HepG2 (cell line): ENCODE measurements around the gene DGAT2. TPM values are rescaled to one million over a fixed set of nuclear protein-coding genes. Genes with fewer than 3 reads are reported as not detected.

ENCODE experiments used
- FOXJ3 ChIP-seq: sonication (generic); formaldehyde crosslinking; IDR thresholded peaks from 2 replicates; pipeline ENCODE4 v1.4.0; 2020; ENCODE audit warnings: missing genetic modification reagents, mild to moderate bottlenecking, borderline replicate concordance
- GATAD1 ChIP-seq: IDR thresholded peaks from 2 replicates; pipeline ENCODE4 v1.6.1; 2016; ENCODE audit warnings: missing genetic modification reagents, missing compliant biosample characterization
- JUN ChIP-seq: sonication (generic); formaldehyde crosslinking; IDR thresholded peaks from 2 replicates; pipeline ENCODE4 v1.4.0; 2020; ENCODE audit warnings: mild to moderate bottlenecking, missing genetic modification reagents
- PCBP2 ChIP-seq: fragments of 200-400 bp; formaldehyde crosslinking; optimal IDR thresholded peaks from 2 replicates; pipeline ENCODE3; 2018; ENCODE audit warnings: low read length, low read depth; ENCODE audit not compliant: poor library complexity, severe bottlenecking
- SPEN ChIP-seq: sonication (generic); formaldehyde crosslinking; IDR thresholded peaks from 2 replicates; pipeline ENCODE4 v1.5.1; 2020; ENCODE audit warnings: low read depth, mild to moderate bottlenecking, missing genetic modification reagents
- TCF12 ChIP-seq, 2 experiments: fragments of 450-650 bp in 1 of 2; sonication (generic) in 1 of 2; formaldehyde crosslinking in 1 of 2; IDR thresholded peaks; 2 replicates each; pipeline versions ENCODE4 v1.6.1 to v1.8.0; 2017 to 2022; ENCODE audit warnings: antibody characterized with exemption in 1 of 2, mild to moderate bottlenecking in 1 of 2, missing genetic modification reagents in 1 of 2, moderate library complexity in 1 of 2
- XBP1 ChIP-seq: sonication (generic); formaldehyde crosslinking; IDR thresholded peaks from 2 replicates; pipeline ENCODE4 v1.5.0; 2020; ENCODE audit warnings: missing genetic modification reagents
- ZBTB7B ChIP-seq: sonication (generic); formaldehyde crosslinking; IDR thresholded peaks from 2 replicates; pipeline ENCODE4 v1.4.0; 2020; ENCODE audit warnings: missing genetic modification reagents
- ZNF232 ChIP-seq: sonication (generic); formaldehyde crosslinking; IDR thresholded peaks from 2 replicates; pipeline ENCODE4 v1.4.0; 2020; ENCODE audit warnings: missing genetic modification reagents, borderline replicate concordance
- ZNF331 ChIP-seq: sonication (generic); formaldehyde crosslinking; IDR thresholded peaks from 2 replicates; pipeline ENCODE4 v1.4.0; 2020; ENCODE audit warnings: missing genetic modification reagents
- ZNF382 ChIP-seq: sonication (generic); formaldehyde crosslinking; IDR thresholded peaks from 2 replicates; pipeline ENCODE4 v1.5.0; 2020; ENCODE audit warnings: missing genetic modification reagents, mild to moderate bottlenecking, borderline replicate concordance
- ZNF768 ChIP-seq: sonication (generic); formaldehyde crosslinking; IDR thresholded peaks from 2 replicates; pipeline ENCODE4 v1.4.0; 2020; ENCODE audit warnings: missing genetic modification reagents
- polyA plus RNA-seq, 8 experiments: library from polyadenylated mRNA; depleted of rRNA in 3 of 8; stranded (reverse) in 7 of 8; unstranded in 1 of 8; fragments of >200 nt; fragmentation: Illumina TruSeq in 4 of 8; extraction: Trizol in 4 of 8; gene quantifications; 2 replicates each; pipeline versions ENCODE4 v1.2.1 to v1.2.3, GENCODE V29; 2011 to 2016; ENCODE audit warnings: low read depth in 4 of 8, missing spikeins in 1 of 8, mixed read lengths in 1 of 8; ENCODE audit not compliant: insufficient read depth in 1 of 8
- total RNA-seq, 5 experiments: library from RNA; depleted of rRNA; stranded (reverse); fragments of >200 nt; fragmentation: Illumina TruSeq; extraction: Trizol; gene quantifications; 2 replicates each; pipeline ENCODE4 v1.2.3, GENCODE V29; 2016; ENCODE audit warnings: low read depth in 1 of 5
- TF ChIP-seq, protein P1 (sequence below): sonication (generic); formaldehyde crosslinking; conservative IDR thresholded peaks from 2 replicates; pipeline ENCODE4 v1.4.0; 2020; ENCODE audit warnings: mild to moderate bottlenecking, missing genetic modification reagents, moderate library complexity
- TF ChIP-seq, protein P2 (sequence below), 2 experiments: sonication (generic) in 1 of 2; formaldehyde crosslinking in 1 of 2; IDR thresholded peaks; 2 replicates each; pipeline versions ENCODE4 v1.5.1 to v1.6.1; 2011 to 2020; ENCODE audit warnings: borderline replicate concordance in 1 of 2, low read depth in 1 of 2, low read length in 1 of 2, mild to moderate bottlenecking in 1 of 2, missing genetic modification reagents in 1 of 2, moderate library complexity in 1 of 2
- TF ChIP-seq, protein P3 (sequence below): fragments of 450-650 bp; IDR thresholded peaks from 2 replicates; pipeline ENCODE4 v1.6.1; 2017; ENCODE audit warnings: mild to moderate bottlenecking
- TF ChIP-seq, protein P4 (sequence below): IDR thresholded peaks from 2 replicates; pipeline ENCODE4 v1.6.1; 2016

The DGAT2 gene
- total and polyA plus RNA-seq, 2 of the 13 experiments (the other 11 are each of a cell fraction or from before 2014, with no cell fraction given), result 39.0 to 65.6 TPM

DNA sequence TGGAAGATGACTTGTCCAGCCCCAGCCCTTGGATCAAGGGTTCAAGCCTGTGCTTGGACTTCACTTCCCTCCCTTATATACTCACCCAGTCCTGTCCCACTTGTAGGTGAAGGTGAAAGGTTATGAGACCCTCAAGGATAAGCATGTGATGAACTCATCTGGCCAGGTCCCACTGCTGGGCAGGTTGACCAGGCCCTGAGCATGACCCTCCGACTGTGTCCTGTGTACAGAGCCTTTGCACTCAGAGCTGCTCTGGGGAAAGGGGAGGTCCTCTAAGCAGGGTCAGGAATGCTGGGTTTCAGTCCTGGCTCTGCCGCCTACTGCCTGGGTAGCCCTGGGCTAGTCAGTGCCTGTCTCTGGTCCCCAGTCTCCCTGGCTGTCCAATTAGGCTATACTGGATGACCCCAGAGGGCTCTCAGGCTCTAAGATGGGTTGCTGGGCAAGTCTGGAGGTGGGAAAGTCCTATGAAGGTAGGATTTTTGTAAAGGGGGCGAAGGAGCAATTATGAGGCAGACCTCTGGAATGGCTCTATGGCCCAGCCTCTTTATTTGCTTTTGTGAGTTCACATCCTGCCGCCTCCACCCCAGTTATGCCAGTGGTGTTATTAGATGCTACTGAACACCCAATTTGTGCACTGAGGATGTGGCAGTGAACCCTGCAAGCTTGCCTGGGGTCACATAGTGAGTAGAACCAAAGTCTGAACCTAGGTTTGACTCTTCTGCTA is 14.1 kb downstream of the DGAT2 start (continued):
- TF ChIP-seq, protein P1, sequence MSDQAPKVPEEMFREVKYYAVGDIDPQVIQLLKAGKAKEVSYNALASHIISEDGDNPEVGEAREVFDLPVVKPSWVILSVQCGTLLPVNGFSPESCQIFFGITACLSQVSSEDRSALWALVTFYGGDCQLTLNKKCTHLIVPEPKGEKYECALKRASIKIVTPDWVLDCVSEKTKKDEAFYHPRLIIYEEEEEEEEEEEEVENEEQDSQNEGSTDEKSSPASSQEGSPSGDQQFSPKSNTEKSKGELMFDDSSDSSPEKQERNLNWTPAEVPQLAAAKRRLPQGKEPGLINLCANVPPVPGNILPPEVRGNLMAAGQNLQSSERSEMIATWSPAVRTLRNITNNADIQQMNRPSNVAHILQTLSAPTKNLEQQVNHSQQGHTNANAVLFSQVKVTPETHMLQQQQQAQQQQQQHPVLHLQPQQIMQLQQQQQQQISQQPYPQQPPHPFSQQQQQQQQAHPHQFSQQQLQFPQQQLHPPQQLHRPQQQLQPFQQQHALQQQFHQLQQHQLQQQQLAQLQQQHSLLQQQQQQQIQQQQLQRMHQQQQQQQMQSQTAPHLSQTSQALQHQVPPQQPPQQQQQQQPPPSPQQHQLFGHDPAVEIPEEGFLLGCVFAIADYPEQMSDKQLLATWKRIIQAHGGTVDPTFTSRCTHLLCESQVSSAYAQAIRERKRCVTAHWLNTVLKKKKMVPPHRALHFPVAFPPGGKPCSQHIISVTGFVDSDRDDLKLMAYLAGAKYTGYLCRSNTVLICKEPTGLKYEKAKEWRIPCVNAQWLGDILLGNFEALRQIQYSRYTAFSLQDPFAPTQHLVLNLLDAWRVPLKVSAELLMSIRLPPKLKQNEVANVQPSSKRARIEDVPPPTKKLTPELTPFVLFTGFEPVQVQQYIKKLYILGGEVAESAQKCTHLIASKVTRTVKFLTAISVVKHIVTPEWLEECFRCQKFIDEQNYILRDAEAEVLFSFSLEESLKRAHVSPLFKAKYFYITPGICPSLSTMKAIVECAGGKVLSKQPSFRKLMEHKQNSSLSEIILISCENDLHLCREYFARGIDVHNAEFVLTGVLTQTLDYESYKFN, result peak; percentile 94
- TF ChIP-seq, protein P2, sequence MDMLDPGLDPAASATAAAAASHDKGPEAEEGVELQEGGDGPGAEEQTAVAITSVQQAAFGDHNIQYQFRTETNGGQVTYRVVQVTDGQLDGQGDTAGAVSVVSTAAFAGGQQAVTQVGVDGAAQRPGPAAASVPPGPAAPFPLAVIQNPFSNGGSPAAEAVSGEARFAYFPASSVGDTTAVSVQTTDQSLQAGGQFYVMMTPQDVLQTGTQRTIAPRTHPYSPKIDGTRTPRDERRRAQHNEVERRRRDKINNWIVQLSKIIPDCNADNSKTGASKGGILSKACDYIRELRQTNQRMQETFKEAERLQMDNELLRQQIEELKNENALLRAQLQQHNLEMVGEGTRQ (IDR thresholded peaks at IDR 0.05; ENCODE audit: low read depth, low read length), result no peak
- TF ChIP-seq, protein P2 (CRISPR knock-in tag; IDR thresholded peaks at IDR 0.05; ENCODE audit: borderline replicate concordance), result no peak
- TF ChIP-seq ZNF768 (CRISPR knock-in tag), result peak; percentile 97
- no peak for TF ChIP-seq PCBP2
- TF ChIP-seq JUN (CRISPR knock-in tag), result peak; percentile 52; the same call in 1 of the 2 replicates
- no peak for TF ChIP-seq ZNF382 (CRISPR knock-in tag)
- TF ChIP-seq, protein P3, sequence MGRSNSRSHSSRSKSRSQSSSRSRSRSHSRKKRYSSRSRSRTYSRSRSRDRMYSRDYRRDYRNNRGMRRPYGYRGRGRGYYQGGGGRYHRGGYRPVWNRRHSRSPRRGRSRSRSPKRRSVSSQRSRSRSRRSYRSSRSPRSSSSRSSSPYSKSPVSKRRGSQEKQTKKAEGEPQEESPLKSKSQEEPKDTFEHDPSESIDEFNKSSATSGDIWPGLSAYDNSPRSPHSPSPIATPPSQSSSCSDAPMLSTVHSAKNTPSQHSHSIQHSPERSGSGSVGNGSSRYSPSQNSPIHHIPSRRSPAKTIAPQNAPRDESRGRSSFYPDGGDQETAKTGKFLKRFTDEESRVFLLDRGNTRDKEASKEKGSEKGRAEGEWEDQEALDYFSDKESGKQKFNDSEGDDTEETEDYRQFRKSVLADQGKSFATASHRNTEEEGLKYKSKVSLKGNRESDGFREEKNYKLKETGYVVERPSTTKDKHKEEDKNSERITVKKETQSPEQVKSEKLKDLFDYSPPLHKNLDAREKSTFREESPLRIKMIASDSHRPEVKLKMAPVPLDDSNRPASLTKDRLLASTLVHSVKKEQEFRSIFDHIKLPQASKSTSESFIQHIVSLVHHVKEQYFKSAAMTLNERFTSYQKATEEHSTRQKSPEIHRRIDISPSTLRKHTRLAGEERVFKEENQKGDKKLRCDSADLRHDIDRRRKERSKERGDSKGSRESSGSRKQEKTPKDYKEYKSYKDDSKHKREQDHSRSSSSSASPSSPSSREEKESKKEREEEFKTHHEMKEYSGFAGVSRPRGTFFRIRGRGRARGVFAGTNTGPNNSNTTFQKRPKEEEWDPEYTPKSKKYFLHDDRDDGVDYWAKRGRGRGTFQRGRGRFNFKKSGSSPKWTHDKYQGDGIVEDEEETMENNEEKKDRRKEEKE, result no peak
- TF ChIP-seq SPEN, result peak; percentile 32; the same call in 1 of the 2 replicates
- TF ChIP-seq FOXJ3 (CRISPR knock-in tag), result 0 out of 2 replicates have a peak, but pooled peaks have one; percentile 10
- TF ChIP-seq XBP1, result no peak
- TF ChIP-seq ZNF232 (CRISPR knock-in tag), result no peak
- no peak for TF ChIP-seq TCF12 (IDR thresholded peaks at IDR 0.05)
- no peak for TF ChIP-seq TCF12 (CRISPR knock-in tag; IDR thresholded peaks at IDR 0.05)
- no peak for TF ChIP-seq GATAD1 (CRISPR knock-in tag)
- TF ChIP-seq, protein P4, sequence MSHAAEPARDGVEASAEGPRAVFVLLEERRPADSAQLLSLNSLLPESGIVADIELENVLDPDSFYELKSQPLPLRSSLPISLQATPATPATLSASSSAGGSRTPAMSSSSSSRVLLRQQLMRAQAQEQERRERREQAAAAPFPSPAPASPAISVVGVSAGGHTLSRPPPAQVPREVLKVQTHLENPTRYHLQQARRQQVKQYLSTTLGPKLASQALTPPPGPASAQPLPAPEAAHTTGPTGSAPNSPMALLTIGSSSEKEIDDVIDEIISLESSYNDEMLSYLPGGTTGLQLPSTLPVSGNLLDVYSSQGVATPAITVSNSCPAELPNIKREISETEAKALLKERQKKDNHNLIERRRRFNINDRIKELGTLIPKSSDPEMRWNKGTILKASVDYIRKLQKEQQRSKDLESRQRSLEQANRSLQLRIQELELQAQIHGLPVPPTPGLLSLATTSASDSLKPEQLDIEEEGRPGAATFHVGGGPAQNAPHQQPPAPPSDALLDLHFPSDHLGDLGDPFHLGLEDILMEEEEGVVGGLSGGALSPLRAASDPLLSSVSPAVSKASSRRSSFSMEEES (CRISPR knock-in tag), result peak; percentile 29; the same call in 1 of the 2 replicates
- TF ChIP-seq ZBTB7B (CRISPR knock-in tag), result peak; percentile 88
- 0 out of 2 replicates have a peak, but pooled peaks have one; percentile 2 for TF ChIP-seq ZNF331 (CRISPR knock-in tag)
